ENCODE results near the gene TSPAN31. TPM values are rescaled to one million over a fixed set of nuclear protein-coding genes. Genes with fewer than 3 reads are reported as not detected.
A peak's percentile ranks its signal among the peaks of the same experiment; 100 is the strongest.
"Not testable (repeated sequence)": the region's sequence is repeated elsewhere in the genome, so short reads cannot be mapped to it uniquely, and the experiment has no call there.

TSPAN31 gene
- total RNA-seq, 1 donor from 2014 or later: 31.3 TPM

GRCh38 chr12:57769594-57769993 lies 24.8 kb downstream of the TSPAN31 start:
- Mint-ChIP-seq H3K4me3 (ENCODE audit: low read depth) (no peak overlapping the region), H3K27me3 (peaks cover 41% of the 10 kb centered on the region), H3K9me3 (ENCODE audit: low read depth) (no peaks in the 10 kb centered on the region), H3K4me1 (ENCODE audit: low read depth) (peaks cover 17% of the 10 kb centered on the region), H3K27ac (no peak overlapping the region), H3K36me3 (ENCODE audit: insufficient read depth) (peaks cover 6% of the 10 kb centered on the region)
- no peak for TF ChIP-seq CTCF (IDR thresholded peaks at IDR 0.05; ENCODE audit: unreplicated experiment)
- DNase-seq (ENCODE audit: low spot score, unreplicated experiment): no peak

- Mint-ChIP-seq H3K4me3 (ENCODE audit: low read depth) (peak overlapping the region; percentile 26), H3K4me1 (ENCODE audit: low read depth) (peaks cover 15% of the 10 kb centered on the region), H3K36me3 (ENCODE audit: insufficient read depth) (peaks cover 8% of the 10 kb centered on the region), H3K9me3 (ENCODE audit: low read depth) (no peaks in the 10 kb centered on the region), H3K27me3 (peaks cover 30% of the 10 kb centered on the region), H3K27ac (no peak overlapping the region)
- no peak for DNase-seq (ENCODE audit: low spot score, unreplicated experiment)
- TF ChIP-seq CTCF (IDR thresholded peaks at IDR 0.05; ENCODE audit: unreplicated experiment): no peak
Measured at GRCh38 chr12:57770734-57771133, 25.9 kb downstream of the TSPAN31 start.

DNA sequence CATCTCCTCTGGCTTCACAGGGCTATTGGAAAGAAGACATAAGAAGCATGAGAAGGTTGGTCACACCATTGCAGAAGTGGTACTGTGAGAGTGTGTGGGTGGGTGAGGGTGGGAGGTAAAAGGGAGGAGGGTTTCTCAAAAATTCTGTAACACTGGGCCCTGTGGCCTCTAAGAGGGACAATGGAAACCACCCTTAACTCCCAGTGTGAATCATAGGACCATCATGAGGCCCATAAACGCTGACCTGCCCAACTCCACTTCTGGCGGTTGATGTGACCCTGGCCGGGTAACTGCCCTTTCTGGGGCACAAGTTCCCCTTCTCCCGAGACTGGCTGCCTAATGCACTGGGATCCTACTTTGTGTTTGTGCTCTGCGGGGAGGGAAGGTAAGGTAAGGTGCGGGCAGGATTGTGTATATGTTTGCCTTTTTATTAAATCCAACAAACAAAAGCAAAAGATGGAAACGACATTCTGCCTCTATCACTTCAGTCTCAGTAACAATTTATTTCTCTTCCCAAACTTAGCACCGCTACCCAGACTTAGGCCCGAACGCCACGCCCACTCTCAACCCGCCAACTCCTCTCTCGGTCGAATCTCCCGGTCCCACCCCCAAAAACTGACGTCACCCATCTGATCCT lies 26.5 kb downstream of the TSPAN31 start:
- Mint-ChIP-seq H3K4me3 (ENCODE audit: low read depth) (peak overlapping the region; percentile 98), H3K27ac (peak overlapping the region; percentile 99), H3K9me3 (ENCODE audit: low read depth) (no peaks in the 10 kb centered on the region), H3K36me3 (ENCODE audit: insufficient read depth) (peaks cover 9% of the 10 kb centered on the region), H3K4me1 (ENCODE audit: low read depth) (peaks cover 13% of the 10 kb centered on the region), H3K27me3 (peaks cover 24% of the 10 kb centered on the region)
- peak; percentile 59 for DNase-seq (ENCODE audit: low spot score, unreplicated experiment)
- no peak for TF ChIP-seq CTCF (IDR thresholded peaks at IDR 0.05; ENCODE audit: unreplicated experiment)

DNA sequence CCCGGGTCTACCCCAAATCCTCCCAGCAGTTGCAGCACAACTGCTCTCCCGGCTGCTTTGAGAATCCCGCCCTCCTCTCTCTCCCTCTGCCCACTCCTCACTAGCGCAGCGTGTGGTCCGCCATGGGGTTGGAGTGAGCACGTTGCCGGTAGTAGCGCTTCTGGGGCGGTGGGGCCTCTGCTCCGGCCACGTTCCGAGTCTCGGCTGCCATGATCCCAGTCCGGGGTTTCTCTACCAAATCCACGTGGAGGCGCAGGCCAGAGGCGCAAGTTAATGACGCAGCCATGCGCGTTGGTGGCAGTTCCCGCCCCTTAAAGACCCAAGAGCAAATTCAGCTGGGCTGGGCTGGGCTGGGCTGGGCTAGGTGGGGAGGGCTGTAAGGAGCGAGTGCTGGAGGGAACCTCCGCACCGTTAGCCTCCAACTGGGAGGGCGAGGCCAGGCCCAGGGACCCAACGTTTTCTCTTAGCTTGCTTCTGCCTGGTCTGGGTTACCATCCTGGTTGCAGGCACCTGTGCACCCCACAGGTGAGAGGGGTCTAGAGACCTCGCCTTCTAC lies 27.1 kb downstream of the TSPAN31 start, which contains the start of gene METTL1:
Gene METTL1 (minus strand): TSS at position 233 of the 556 bp plus-strand sequence. CDS start 22 bp downstream, at position 211.
- peak; percentile 86 for DNase-seq (ENCODE audit: low spot score, unreplicated experiment)
- TF ChIP-seq CTCF (IDR thresholded peaks at IDR 0.05; ENCODE audit: unreplicated experiment): no peak
- Mint-ChIP-seq H3K4me3 (ENCODE audit: low read depth) (peak within 1 kb of the TSS; percentile 98), H3K36me3 (ENCODE audit: insufficient read depth) (peaks cover 9% of the 10 kb centered on the region), H3K27me3 (peaks cover 18% of the 10 kb centered on the region), H3K27ac (peak within 1 kb of the TSS; percentile 99), H3K9me3 (ENCODE audit: low read depth) (no peaks in the 10 kb centered on the region), H3K4me1 (ENCODE audit: low read depth) (peaks cover 9% of the 10 kb centered on the region)

GRCh38 chr12:57772429-57773322 lies 27.8 kb downstream of the TSPAN31 start, which contains the start of gene EEF1AKMT3:
Gene EEF1AKMT3, plus strand, starts transcription at chr12:57772614. Its CDS starts 111 bp downstream, at chr12:57772725.
- no peak for TF ChIP-seq CTCF (IDR thresholded peaks at IDR 0.05; ENCODE audit: unreplicated experiment)
- Mint-ChIP-seq H3K4me3 (ENCODE audit: low read depth) (peak within 1 kb of the TSS; percentile 98), H3K36me3 (ENCODE audit: insufficient read depth) (peaks cover 9% of the 10 kb centered on the region), H3K9me3 (ENCODE audit: low read depth) (no peaks in the 10 kb centered on the region), H3K4me1 (ENCODE audit: low read depth) (peaks cover 9% of the 10 kb centered on the region), H3K27me3 (peaks cover 11% of the 10 kb centered on the region), H3K27ac (peak within 1 kb of the TSS; percentile 99)
- DNase-seq (ENCODE audit: low spot score, unreplicated experiment): peak; percentile 45

- H3K9me3 Mint-ChIP-seq (ENCODE audit: low read depth); H3K36me3 Mint-ChIP-seq (ENCODE audit: insufficient read depth); H3K4me3 Mint-ChIP-seq (ENCODE audit: low read depth); H3K27me3 Mint-ChIP-seq; H3K4me1 Mint-ChIP-seq (ENCODE audit: low read depth); H3K27ac Mint-ChIP-seq; DNase-seq (ENCODE audit: low spot score, unreplicated experiment): not testable (repeated sequence)
Measured at GRCh38 chr12:57774634-57775033, 29.8 kb downstream of the TSPAN31 start.
